ENCODE measurements around the gene GRIP1.

- TF ChIP-seq EZH2 (IDR thresholded peaks at IDR 0.05; ENCODE audit: borderline replicate concordance) (no peak), CTCF (IDR thresholded peaks at IDR 0.05; ENCODE audit: poor library complexity) (no peak)
Measured at GRCh38 chr12:66714709-66715108, 35.8 kb upstream of the GRIP1 start.

Data from hepatocyte (in vitro differentiated cells).